Prostate gland (tissue), 2 donors: Measurements from ENCODE around the gene FAM169A.

Experiments
- CTCF ChIP-seq, 4 experiments: fragments of 200-600 bp in 2 of 4; fragments of 450-650 bp in 2 of 4; sonication (generic) in 2 of 4; IDR thresholded peaks; 1 replicate in 3 of 4; 2 replicates in 1 of 4; pipeline ENCODE4 v1.5.1; 2016 to 2019; ENCODE audit warnings: antibody characterized with exemption in 4 of 4, mild to moderate bottlenecking in 2 of 4, moderate library complexity in 2 of 4
- POLR2A ChIP-seq: fragments of 450-650 bp; IDR thresholded peaks from one replicate; pipeline ENCODE4 v1.6.1; 2016; ENCODE audit warnings: antibody characterized with exemption, mild to moderate bottlenecking

DNA sequence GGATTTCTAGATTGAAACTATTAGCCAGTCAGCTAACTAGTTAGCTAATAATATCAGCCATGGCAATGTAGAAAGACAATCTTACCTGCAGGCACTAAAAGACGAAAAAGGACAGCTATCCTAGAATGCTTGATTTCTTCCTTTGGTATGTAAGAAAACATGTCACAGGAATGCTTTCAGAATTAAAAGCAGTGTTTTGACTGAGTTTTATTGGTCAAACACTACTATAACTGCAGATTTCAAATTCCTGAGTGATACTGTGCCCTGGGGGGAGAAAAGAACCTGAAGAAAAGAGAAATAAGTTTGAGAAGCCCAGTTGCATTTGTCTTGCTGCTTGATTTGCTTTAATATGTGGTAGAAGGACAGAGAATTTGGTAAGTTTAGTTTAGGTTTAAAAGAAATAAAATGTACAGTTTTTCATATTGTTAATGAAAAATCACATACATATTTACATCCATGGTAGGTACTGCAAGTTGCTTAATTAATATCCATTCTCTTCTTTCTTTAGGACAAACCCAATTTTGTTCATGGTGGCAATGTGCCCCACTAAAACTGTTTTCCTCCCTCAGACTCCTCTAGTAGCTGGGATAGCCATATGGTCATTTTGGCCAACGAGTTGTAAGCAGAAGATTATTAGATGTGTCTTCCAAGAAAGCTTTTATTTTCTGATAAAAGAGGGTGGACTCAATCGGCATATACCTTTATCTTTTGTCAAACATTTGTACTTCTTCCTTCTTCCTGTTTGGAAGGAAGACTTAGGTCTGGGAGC lies 4.3 kb upstream of the FAM169A start:
- TF ChIP-seq POLR2A = no peak
- TF ChIP-seq CTCF (IDR thresholded peaks at IDR 0.05) = no peak
